Measurements from ENCODE around the gene TMEM272.

- no peak for TF ChIP-seq CTCF (conservative IDR thresholded peaks at IDR 0.05 in 1 of 2, IDR thresholded peaks at IDR 0.05 in 1 of 2; ENCODE audit: extremely low read depth in 1 of 2, insufficient read depth in 1 of 2, low read depth in 1 of 2, low read length in 2 of 2)
- TF ChIP-seq EZH2 (IDR thresholded peaks at IDR 0.05; ENCODE audit: borderline replicate concordance, low read length) = no peak
Observed at GRCh38 chr13:51873117-51873798, 28.3 kb upstream of the TMEM272 start.

Data from mammary epithelial cell (primary cell).